Sigmoid colon (tissue), 7 donors: ENCODE results near the gene ETV6. TPM values are rescaled to one million over a fixed set of nuclear protein-coding genes. Genes with fewer than 3 reads are reported as not detected.

Source experiments
- DNase-seq: peaks from one replicate; pipeline ENCODE4 v3.0.0-alpha.2; 2019
- H3K27ac ChIP-seq, 4 donors: fragments of 200-600 bp; sonication (generic); one replicate each; pipeline ENCODE4 v1.5.1; 2016 to 2019; ENCODE audit warnings: mild to moderate bottlenecking in 1 of 4
- H3K27me3 ChIP-seq, 3 donors: fragments of 200-600 bp; sonication (generic); one replicate each; pipeline ENCODE4 v1.5.1; 2019; ENCODE audit warnings: mild to moderate bottlenecking in 1 of 3
- H3K36me3 ChIP-seq, 4 donors: fragments of 200-600 bp; sonication (generic); one replicate each; pipeline ENCODE4 v1.5.1; 2016 to 2019
- H3K4me1 ChIP-seq, 4 donors: fragments of 200-600 bp; sonication (generic); one replicate each; pipeline ENCODE4 v1.5.1; 2017 to 2019
- H3K4me3 ChIP-seq, 4 donors: fragments of 200-600 bp; sonication (generic); one replicate each; pipeline ENCODE4 v1.5.1; 2017 to 2019; ENCODE audit warnings: mild to moderate bottlenecking in 2 of 4, moderate library complexity in 1 of 4
- H3K9me3 ChIP-seq, 4 donors: fragments of 200-600 bp in 3 of 4; sonication (generic) in 3 of 4; one replicate each; pipeline versions ENCODE4 v1.5.1 to v1.6.1; 2013 to 2019
- EP300 ChIP-seq, 4 donors: sonication (generic); formaldehyde crosslinking; IDR thresholded peaks; one replicate each; pipeline ENCODE4 v1.6.1; 2017; ENCODE audit warnings: antibody characterized with exemption in 4 of 4
- POLR2A ChIP-seq, 2 donors: fragments of 450-650 bp; IDR thresholded peaks; one replicate each; pipeline ENCODE4 v1.6.1; 2016; ENCODE audit warnings: antibody characterized with exemption in 2 of 2, mild to moderate bottlenecking in 2 of 2, moderate library complexity in 2 of 2
- POLR2AphosphoS5 ChIP-seq, 4 donors: sonication (generic); formaldehyde crosslinking; IDR thresholded peaks; one replicate each; pipeline ENCODE4 v1.6.1; 2017; ENCODE audit warnings: antibody characterized with exemption in 4 of 4
- WGBS, 2 donors: extraction: QIAGEN DNeasy Blood & Tissue Kit; methylation state at CpG; one replicate each; pipeline ENCODE4 v1.1.7; 2013; 5-methylcytosine and 5-hydroxymethylcytosine counted together
- intact Hi-C: fragments of 100-400 bp; cut with DNase I; formaldehyde crosslinking; loops from one replicate; pipeline ENCODE4 v1.15.1; 2023
- polyA plus RNA-seq, 3 donors: library from polyadenylated mRNA; stranded (reverse); fragments of 200-250 nt; gene quantifications; one replicate each; pipeline ENCODE4 v1.2.3, GENCODE V29; 2013
- total RNA-seq, 4 donors: library from RNA; depleted of rRNA; stranded (reverse); fragments of >200 nt; gene quantifications; one replicate each; pipeline ENCODE4 v1.1.0, GENCODE V29; 2016
- TF ChIP-seq, protein P1 (sequence below), 4 experiments: fragments of 450-650 bp in 3 of 4; fragments of 200-600 bp in 1 of 4; IDR thresholded peaks; one replicate each; pipeline ENCODE4 v1.5.1; 2016 to 2019; ENCODE audit warnings: antibody characterized with exemption in 4 of 4, mild to moderate bottlenecking in 3 of 4, moderate library complexity in 2 of 4
- donor health status: healthy with polysubstance abuse.
- donor health status: Bipolar disorder and iron deficiency.
- donor health status: healthy.

Gene ETV6
- total and polyA plus RNA-seq, 7 donors, result 8.4 to 35.2 (median 16.3) TPM

DNA sequence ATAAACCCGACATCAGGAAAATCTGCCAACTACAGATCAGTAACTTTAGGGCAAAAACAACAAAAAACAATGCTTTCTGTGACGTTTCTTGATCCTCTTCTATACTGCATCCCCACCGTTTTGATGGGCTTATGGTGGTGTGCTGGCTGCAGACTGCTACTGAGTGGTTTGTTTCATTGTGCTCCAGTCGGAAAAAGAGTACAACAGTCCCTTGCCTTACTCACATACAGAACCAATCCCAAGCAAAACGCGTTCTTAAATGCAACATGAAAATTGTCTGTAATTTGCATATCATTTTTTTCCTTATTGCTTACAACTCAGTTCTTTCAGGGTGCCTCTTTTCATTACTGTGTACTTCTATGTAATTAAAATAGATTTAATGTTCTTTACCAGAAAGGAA, 2.3 kb downstream of the ETV6 start:
- no peak for DNase-seq
- peak overlapping the region; percentile 81 to 91 (median 84) for H3K4me3 ChIP-seq
- TF ChIP-seq EP300 (IDR thresholded peaks at IDR 0.05) (no peak), POLR2AphosphoS5 (IDR thresholded peaks at IDR 0.05) (peak in 3 of 4 donors; percentile 17 to 43 (median 37)), POLR2A (IDR thresholded peaks at IDR 0.05) (peak in 1 of 2 donors; percentile 10)
- TF ChIP-seq, protein P1, sequence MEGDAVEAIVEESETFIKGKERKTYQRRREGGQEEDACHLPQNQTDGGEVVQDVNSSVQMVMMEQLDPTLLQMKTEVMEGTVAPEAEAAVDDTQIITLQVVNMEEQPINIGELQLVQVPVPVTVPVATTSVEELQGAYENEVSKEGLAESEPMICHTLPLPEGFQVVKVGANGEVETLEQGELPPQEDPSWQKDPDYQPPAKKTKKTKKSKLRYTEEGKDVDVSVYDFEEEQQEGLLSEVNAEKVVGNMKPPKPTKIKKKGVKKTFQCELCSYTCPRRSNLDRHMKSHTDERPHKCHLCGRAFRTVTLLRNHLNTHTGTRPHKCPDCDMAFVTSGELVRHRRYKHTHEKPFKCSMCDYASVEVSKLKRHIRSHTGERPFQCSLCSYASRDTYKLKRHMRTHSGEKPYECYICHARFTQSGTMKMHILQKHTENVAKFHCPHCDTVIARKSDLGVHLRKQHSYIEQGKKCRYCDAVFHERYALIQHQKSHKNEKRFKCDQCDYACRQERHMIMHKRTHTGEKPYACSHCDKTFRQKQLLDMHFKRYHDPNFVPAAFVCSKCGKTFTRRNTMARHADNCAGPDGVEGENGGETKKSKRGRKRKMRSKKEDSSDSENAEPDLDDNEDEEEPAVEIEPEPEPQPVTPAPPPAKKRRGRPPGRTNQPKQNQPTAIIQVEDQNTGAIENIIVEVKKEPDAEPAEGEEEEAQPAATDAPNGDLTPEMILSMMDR (IDR thresholded peaks at IDR 0.05), result no peak
- H3K9me3 ChIP-seq, result no peaks in the 10 kb centered on the region
- 1 to 5% methylated on average over 6 of the region's 6 CpGs for WGBS, 2 donors
- H3K27me3 ChIP-seq, result no peaks in the 10 kb centered on the region
- intact Hi-C loops, result loop anchor here (2.0 to 5.0 kb wide), 6 partner anchors 43 to 381 kb away; no protein-coding TSS in a partner anchor
- peaks cover 0 to 48% (median 44%) of the 10 kb centered on the region in 4 donors for H3K4me1 ChIP-seq
- H3K36me3 ChIP-seq, result no peaks in the 10 kb centered on the region
- peak overlapping the region; percentile 97 to 99 (median 98) for H3K27ac ChIP-seq

DNA sequence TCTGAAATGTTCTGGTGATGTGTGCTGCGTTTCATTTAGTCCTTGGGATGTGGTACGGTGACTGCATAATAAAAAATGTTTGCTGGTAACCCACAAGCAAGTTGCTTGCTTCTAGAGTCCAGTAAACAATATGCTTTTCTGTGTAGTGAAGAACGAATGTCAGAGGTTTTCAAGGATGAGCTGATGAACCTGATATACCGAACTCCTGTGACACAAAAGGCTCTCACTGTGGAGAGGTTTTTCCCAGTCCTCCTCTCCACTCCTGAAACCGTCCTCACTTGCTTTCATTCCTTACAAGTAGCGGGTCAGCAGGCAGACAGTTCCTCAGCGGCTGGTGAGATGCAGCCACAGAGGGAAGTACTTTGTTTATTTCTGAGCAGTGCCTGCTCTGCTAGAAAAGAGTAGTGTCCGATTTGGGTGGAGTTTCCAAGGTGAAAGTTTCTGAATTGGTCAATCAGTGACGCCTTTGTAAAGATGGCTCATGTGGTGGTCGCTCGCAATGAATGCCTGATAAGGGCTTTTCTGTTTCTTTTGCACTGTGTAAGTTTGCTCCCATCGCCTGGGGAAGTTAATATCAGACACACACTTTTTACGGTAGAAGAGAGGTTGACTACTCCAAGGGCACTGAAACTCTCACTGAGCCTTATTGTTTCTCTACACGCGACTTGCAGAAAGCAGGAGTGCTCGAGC, 3.0 kb downstream of the ETV6 start:
- peak overlapping the region; percentile 81 to 91 (median 84) for H3K4me3 ChIP-seq
- peak; percentile 84 for DNase-seq
- no peaks in the 10 kb centered on the region for H3K9me3 ChIP-seq
- H3K4me1 ChIP-seq, result peaks cover 0 to 55% (median 48%) of the 10 kb centered on the region in 4 donors
- no peaks in the 10 kb centered on the region for H3K27me3 ChIP-seq
- 8% methylated on average over 16 of the region's 16 CpGs for WGBS, 2 donors
- peak in 1 of 2 donors; percentile 27 for TF ChIP-seq POLR2A (IDR thresholded peaks at IDR 0.05)
- TF ChIP-seq EP300 (IDR thresholded peaks at IDR 0.05), result peak in 3 of 4 donors; percentile 4 to 42 (median 12)
- TF ChIP-seq, protein P1 (IDR thresholded peaks at IDR 0.05), result no peak
- peak; percentile 39 to 77 (median 69) for TF ChIP-seq POLR2AphosphoS5 (IDR thresholded peaks at IDR 0.05)
- intact Hi-C loops, result loop anchor here (2.0 to 5.0 kb wide), 5 partner anchors 42 to 380 kb away; no protein-coding TSS in a partner anchor
- H3K36me3 ChIP-seq, result no peaks in the 10 kb centered on the region
- H3K27ac ChIP-seq, result peak overlapping the region; percentile 97 to 99 (median 98)

DNA sequence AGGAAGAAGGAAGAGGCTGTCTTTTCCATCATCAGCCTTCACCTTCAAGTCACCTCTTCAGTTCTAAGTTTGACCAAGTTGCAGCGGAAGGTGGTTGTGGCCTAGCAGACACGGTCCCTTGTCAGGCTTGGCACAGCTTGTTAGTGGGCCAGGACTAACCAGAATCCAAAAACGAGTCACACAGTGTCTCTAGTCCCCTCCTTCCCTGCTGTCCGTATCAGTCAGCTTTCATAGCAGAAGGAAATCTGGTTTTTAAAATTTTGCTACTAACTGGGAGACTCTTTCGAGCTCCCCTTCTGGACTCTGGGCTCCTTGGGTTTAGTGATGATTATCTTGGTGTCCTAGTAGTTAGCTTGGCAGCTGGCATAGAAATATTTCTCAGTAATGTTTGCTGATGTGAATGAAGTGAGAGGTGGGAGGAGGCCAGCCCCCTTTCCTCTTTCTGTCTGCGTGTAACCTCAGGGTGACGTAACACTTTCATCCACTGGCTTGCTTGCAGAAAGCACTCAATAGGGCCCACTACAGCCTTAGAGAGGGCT, 3.8 kb downstream of the ETV6 start:
- no peak for TF ChIP-seq POLR2AphosphoS5 (IDR thresholded peaks at IDR 0.05)
- no peak for TF ChIP-seq POLR2A (IDR thresholded peaks at IDR 0.05)
- no peak for TF ChIP-seq EP300 (IDR thresholded peaks at IDR 0.05)
- TF ChIP-seq, protein P1 (IDR thresholded peaks at IDR 0.05), result no peak
- H3K4me1 ChIP-seq, result peaks cover 0 to 59% (median 53%) of the 10 kb centered on the region in 4 donors
- 37 to 63% methylated on average over 7 of the region's 7 CpGs for WGBS, 2 donors

GRCh38 chr12:11654338-11654737, 4.9 kb downstream of the ETV6 start:
- H3K36me3 ChIP-seq, result no peaks in the 10 kb centered on the region
- 67 to 84% methylated on average over 4 of the region's 4 CpGs for WGBS, 2 donors
- TF ChIP-seq, protein P1 (IDR thresholded peaks at IDR 0.05), result no peak
- no peak for TF ChIP-seq POLR2A (IDR thresholded peaks at IDR 0.05)
- intact Hi-C loops, result loop anchor here (5.0 kb wide), 4 partner anchors 53 to 378 kb away; no protein-coding TSS in a partner anchor
- no peak overlapping the region for H3K4me3 ChIP-seq
- no peaks in the 10 kb centered on the region for H3K27me3 ChIP-seq
- H3K9me3 ChIP-seq, result no peaks in the 10 kb centered on the region
- DNase-seq, result no peak
- peak overlapping the region; percentile 97 to 99 (median 98) for H3K27ac ChIP-seq
- H3K4me1 ChIP-seq, result peaks cover 0 to 66% (median 60%) of the 10 kb centered on the region in 4 donors

More for the DNA sequence above, 3.8 kb downstream of the ETV6 start:
- no peak for DNase-seq
- Histone ChIP-seq H3K36me3 (no peaks in the 10 kb centered on the region), H3K27ac (peak overlapping the region; percentile 97 to 99 (median 98)), H3K9me3 (no peaks in the 10 kb centered on the region), H3K4me3 (peak overlapping the region in 3 of 4 donors; percentile 81 to 91 (median 85)), H3K27me3 (no peaks in the 10 kb centered on the region)
- intact Hi-C loops, result loop anchor here (2.0 to 5.0 kb wide), 5 partner anchors 42 to 379 kb away; no protein-coding TSS in a partner anchor
